HEK293 (cell line): ENCODE measurements around the gene NFIC.

Source experiments
- CTCF ChIP-seq: fragments of 450-650 bp; formaldehyde crosslinking; IDR thresholded peaks from 2 replicates; pipeline ENCODE4 v1.5.1; 2016; ENCODE audit warnings: missing biosample characterization, missing genetic modification characterization
- ELK4 ChIP-seq: IDR thresholded peaks from 2 replicates; pipeline ENCODE4 v1.6.1; 2011; ENCODE audit warnings: mild to moderate bottlenecking, low read depth, low read length, borderline replicate concordance
- PRDM4 ChIP-seq: fragments of 450-650 bp; formaldehyde crosslinking; IDR thresholded peaks from 2 replicates; pipeline ENCODE4 v1.5.1; 2017; ENCODE audit warnings: missing biosample characterization, missing genetic modification characterization
- REST ChIP-seq: fragments of 450-650 bp; formaldehyde crosslinking; IDR thresholded peaks from 2 replicates; pipeline ENCODE4 v1.5.1; 2016; ENCODE audit warnings: missing biosample characterization, missing genetic modification characterization
- TSHZ1 ChIP-seq: fragments of 450-650 bp; formaldehyde crosslinking; IDR thresholded peaks from 2 replicates; pipeline ENCODE4 v1.5.1; 2016; ENCODE audit warnings: missing biosample characterization, missing genetic modification characterization, borderline replicate concordance
- ZBTB6 ChIP-seq: fragments of 450-650 bp; formaldehyde crosslinking; IDR thresholded peaks from 2 replicates; pipeline ENCODE4 v1.5.1; 2017; ENCODE audit warnings: missing biosample characterization, missing genetic modification characterization
- ZNF148 ChIP-seq: fragments of 450-650 bp; formaldehyde crosslinking; IDR thresholded peaks from 2 replicates; pipeline ENCODE4 v1.5.0; 2017; ENCODE audit warnings: missing biosample characterization, missing genetic modification characterization, borderline replicate concordance
- ZNF175 ChIP-seq: fragments of 450-650 bp; formaldehyde crosslinking; IDR thresholded peaks from 2 replicates; pipeline ENCODE4 v1.5.1; 2016; ENCODE audit warnings: missing biosample characterization, missing genetic modification characterization
- ZNF239 ChIP-seq: fragments of 450-650 bp; formaldehyde crosslinking; IDR thresholded peaks from 2 replicates; pipeline ENCODE4 v1.5.1; 2016; ENCODE audit warnings: missing biosample characterization, missing genetic modification characterization
- ZNF449 ChIP-seq: fragments of 450-650 bp; formaldehyde crosslinking; IDR thresholded peaks from 2 replicates; pipeline ENCODE4 v1.5.1; 2017; ENCODE audit warnings: missing biosample characterization, mild to moderate bottlenecking, missing genetic modification characterization, moderate library complexity
- ZNF707 ChIP-seq: fragments of 450-650 bp; formaldehyde crosslinking; IDR thresholded peaks from 2 replicates; pipeline ENCODE4 v1.5.1; 2016; ENCODE audit warnings: missing biosample characterization, missing genetic modification characterization
- ZNF768 ChIP-seq: fragments of 450-650 bp; formaldehyde crosslinking; IDR thresholded peaks from 2 replicates; pipeline ENCODE4 v1.5.1; 2018; ENCODE audit warnings: missing biosample characterization, mild to moderate bottlenecking, missing genetic modification characterization
- ZNF776 ChIP-seq: fragments of 450-650 bp; formaldehyde crosslinking; IDR thresholded peaks from 2 replicates; pipeline ENCODE4 v1.5.0; 2017; ENCODE audit warnings: missing biosample characterization, missing genetic modification characterization, borderline replicate concordance

- TF ChIP-seq CTCF (tag by site-specific recombination) (no peak), TSHZ1 (tag by site-specific recombination) (no peak), REST (tag by site-specific recombination) (no peak), ZBTB6 (tag by site-specific recombination) (no peak), ZNF707 (tag by site-specific recombination) (no peak), ZNF776 (no peak), ZNF449 (no peak), ZNF768 (tag by site-specific recombination) (no peak), ZNF175 (tag by site-specific recombination) (no peak), PRDM4 (tag by site-specific recombination) (no peak), ZNF239 (no peak), ELK4 (no peak), ZNF148 (no peak)
Measured at GRCh38 chr19:3325451-3325850, 40.9 kb upstream of the NFIC start.
